ENCODE data around the gene KIAA1614. TPM values are rescaled to one million over a fixed set of nuclear protein-coding genes. Genes with fewer than 3 reads are reported as not detected.

Gene KIAA1614
- polyA plus RNA-seq, 1 of the 3 experiments (the other 2 are of a cell fraction), result 1.1 TPM

GRCh38 chr1:180939711-180940103, 27.0 kb downstream of the KIAA1614 start:
- H3F3A ChIP-seq (replicated peaks; ENCODE audit: insufficient read depth), result no peaks in the 10 kb centered on the region
- no peak overlapping the region for H3K4me3 ChIP-seq (ENCODE audit: low read depth in 2 of 2, low read length in 1 of 2)
- H3K9me2 ChIP-seq, result no peaks in the 10 kb centered on the region
- no peaks in the 10 kb centered on the region for H3K27me3 ChIP-seq (ENCODE audit: insufficient read depth)
- no peaks in the 10 kb centered on the region; a peak in 1 of 4 replicates for H3K4me1 ChIP-seq (ENCODE audit: control insufficient read depth in 1 of 2, insufficient read depth in 2 of 2, low read depth in 1 of 2, low read length in 1 of 2)
- ChIA-PET CTCF (no interaction called here), POLR2A (interaction anchor here (0.9 to 1.7 kb wide), 2 partner anchors 9 to 13 kb away, joined by 3 to 4 read pairs; no protein-coding TSS in a partner anchor)
- DNase-seq, result no peak
- no peaks in the 10 kb centered on the region for H3K36me3 ChIP-seq (replicated peaks in 1 of 2; ENCODE audit: control insufficient read depth in 1 of 2, insufficient read depth in 2 of 2, low read length in 1 of 2)
- no peak overlapping the region for H2AFZ ChIP-seq (ENCODE audit: low read depth)
- no peak for TF ChIP-seq GABPA (IDR thresholded peaks at IDR 0.05; ENCODE audit: low read depth)
- no peak for TF ChIP-seq FOXM1 (IDR thresholded peaks at IDR 0.05; ENCODE audit: low read depth)
- TF ChIP-seq RAD21 (IDR thresholded peaks at IDR 0.05; ENCODE audit: low read length), result no peak
- TF ChIP-seq USF1 (IDR thresholded peaks at IDR 0.05; ENCODE audit: borderline replicate concordance, low read depth), result no peak
- TF ChIP-seq NRF1 (IDR thresholded peaks at IDR 0.05; ENCODE audit: low read depth, low read length), result no peak
- no peak for TF ChIP-seq FOSL2 (IDR thresholded peaks at IDR 0.05; ENCODE audit: borderline replicate concordance, low read depth)
- TF ChIP-seq RCOR1 (IDR thresholded peaks at IDR 0.05; ENCODE audit: low read length), result no peak
- no peak for TF ChIP-seq ZBTB33 (IDR thresholded peaks at IDR 0.05; ENCODE audit: borderline replicate concordance, low read depth)
- no peak for TF ChIP-seq ELF1 (IDR thresholded peaks at IDR 0.05)
- no peak for TF ChIP-seq CHD2 (IDR thresholded peaks at IDR 0.05; ENCODE audit: low read length, partially characterized antibody)
- no peak for TF ChIP-seq MEF2A (IDR thresholded peaks at IDR 0.05; ENCODE audit: borderline replicate concordance, low read depth)
- WGBS (ENCODE audit: low lambda C conversion rate), result 82% methylated on average over 3 of the region's 3 CpGs
- no peaks in the 10 kb centered on the region for H4K20me1 ChIP-seq (ENCODE audit: insufficient read depth)
- H3K79me2 ChIP-seq (ENCODE audit: insufficient read depth), result no peaks in the 10 kb centered on the region
- H3K9ac ChIP-seq, result no peak overlapping the region
- no peak overlapping the region for H3K4me2 ChIP-seq
- no peak overlapping the region for H3K27ac ChIP-seq (ENCODE audit: low read depth in 2 of 2, low read length in 1 of 2)
- H3K9me3 ChIP-seq, result no peaks in the 10 kb centered on the region

DNA sequence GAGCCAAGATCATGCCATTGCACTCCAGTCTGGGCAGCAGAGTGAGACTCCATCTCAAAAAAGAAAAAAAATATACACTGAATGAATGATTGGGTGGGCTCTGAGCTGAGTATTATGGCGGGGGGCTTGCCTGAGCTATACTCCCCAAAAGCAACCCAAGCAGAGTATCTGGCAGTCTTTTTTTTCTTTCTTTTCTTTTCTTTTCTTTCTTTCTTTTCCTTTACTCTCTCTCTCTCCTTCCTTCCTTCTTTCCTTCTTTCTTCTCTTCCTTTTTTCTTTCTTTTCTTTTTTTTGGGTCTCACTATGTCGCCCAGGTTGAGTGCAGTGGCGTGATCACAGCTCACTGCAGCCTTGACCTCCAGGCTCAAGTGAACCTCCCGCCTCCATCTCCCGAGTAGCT, 27.7 kb downstream of the KIAA1614 start:
- no peaks in the 10 kb centered on the region for H3K79me2 ChIP-seq (ENCODE audit: insufficient read depth)
- no peak overlapping the region for H2AFZ ChIP-seq (ENCODE audit: low read depth)
- H3K4me3 ChIP-seq (ENCODE audit: low read depth in 2 of 2, low read length in 1 of 2), result no peak overlapping the region
- H4K20me1 ChIP-seq (ENCODE audit: insufficient read depth), result no peaks in the 10 kb centered on the region
- POLR2A ChIA-PET, result interaction anchor here (1.7 kb wide), 1 partner anchor 14 kb away, joined by 3 read pairs; no protein-coding TSS in a partner anchor
- 82% methylated on average over 5 of the region's 5 CpGs for WGBS (ENCODE audit: low lambda C conversion rate)
- no peaks in the 10 kb centered on the region for H3K9me3 ChIP-seq
- H3K27me3 ChIP-seq (ENCODE audit: insufficient read depth), result no peaks in the 10 kb centered on the region
- H3K36me3 ChIP-seq (replicated peaks in 1 of 2; ENCODE audit: control insufficient read depth in 1 of 2, insufficient read depth in 2 of 2, low read length in 1 of 2), result peaks cover 0 to 3% of the 10 kb centered on the region in 2 experiments
- H3K9me2 ChIP-seq, result no peaks in the 10 kb centered on the region
- H3K9ac ChIP-seq, result no peak overlapping the region
- CTCF ChIA-PET, result interaction anchor here (0.7 to 1.0 kb wide), 2 partner anchors 201 to 250 kb away, joined by 3 to 4 read pairs; no protein-coding TSS in a partner anchor
- H3K4me2 ChIP-seq, result no peak overlapping the region
- no peaks in the 10 kb centered on the region for H3F3A ChIP-seq (replicated peaks; ENCODE audit: insufficient read depth)
- no peaks in the 10 kb centered on the region; a peak in 1 of 4 replicates for H3K4me1 ChIP-seq (ENCODE audit: control insufficient read depth in 1 of 2, insufficient read depth in 2 of 2, low read depth in 1 of 2, low read length in 1 of 2)
- H3K27ac ChIP-seq (ENCODE audit: low read depth in 2 of 2, low read length in 1 of 2), result no peak overlapping the region
- no peak for DNase-seq
- TF ChIP-seq, protein P1, sequence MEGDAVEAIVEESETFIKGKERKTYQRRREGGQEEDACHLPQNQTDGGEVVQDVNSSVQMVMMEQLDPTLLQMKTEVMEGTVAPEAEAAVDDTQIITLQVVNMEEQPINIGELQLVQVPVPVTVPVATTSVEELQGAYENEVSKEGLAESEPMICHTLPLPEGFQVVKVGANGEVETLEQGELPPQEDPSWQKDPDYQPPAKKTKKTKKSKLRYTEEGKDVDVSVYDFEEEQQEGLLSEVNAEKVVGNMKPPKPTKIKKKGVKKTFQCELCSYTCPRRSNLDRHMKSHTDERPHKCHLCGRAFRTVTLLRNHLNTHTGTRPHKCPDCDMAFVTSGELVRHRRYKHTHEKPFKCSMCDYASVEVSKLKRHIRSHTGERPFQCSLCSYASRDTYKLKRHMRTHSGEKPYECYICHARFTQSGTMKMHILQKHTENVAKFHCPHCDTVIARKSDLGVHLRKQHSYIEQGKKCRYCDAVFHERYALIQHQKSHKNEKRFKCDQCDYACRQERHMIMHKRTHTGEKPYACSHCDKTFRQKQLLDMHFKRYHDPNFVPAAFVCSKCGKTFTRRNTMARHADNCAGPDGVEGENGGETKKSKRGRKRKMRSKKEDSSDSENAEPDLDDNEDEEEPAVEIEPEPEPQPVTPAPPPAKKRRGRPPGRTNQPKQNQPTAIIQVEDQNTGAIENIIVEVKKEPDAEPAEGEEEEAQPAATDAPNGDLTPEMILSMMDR (IDR thresholded peaks at IDR 0.05), result no peak
- TF ChIP-seq RFX5 (IDR thresholded peaks at IDR 0.05; ENCODE audit: low read length), result no peak
- no peak for TF ChIP-seq IRF3 (IDR thresholded peaks at IDR 0.05; ENCODE audit: low read depth, low read length)
- no peak for TF ChIP-seq EZH2phosphoT487 (IDR thresholded peaks at IDR 0.05; ENCODE audit: borderline replicate concordance, low read depth)
- TF ChIP-seq USF2 (IDR thresholded peaks at IDR 0.05; ENCODE audit: borderline replicate concordance, low read depth, low read length), result no peak
- TF ChIP-seq USF1 (IDR thresholded peaks at IDR 0.05; ENCODE audit: borderline replicate concordance, low read depth), result no peak
- TF ChIP-seq CHD2 (IDR thresholded peaks at IDR 0.05; ENCODE audit: low read length, partially characterized antibody), result no peak
- TF ChIP-seq FOXJ3 (CRISPR knock-in tag; IDR thresholded peaks at IDR 0.05), result no peak
- no peak for TF ChIP-seq PBX3 (IDR thresholded peaks at IDR 0.05)
- no peak for TF ChIP-seq FOXM1 (IDR thresholded peaks at IDR 0.05; ENCODE audit: low read depth)
- no peak for TF ChIP-seq RXRA (IDR thresholded peaks at IDR 0.05; ENCODE audit: borderline replicate concordance, low read depth)
